ENCODE data around the gene GID8.

The GID8 gene

DNA sequence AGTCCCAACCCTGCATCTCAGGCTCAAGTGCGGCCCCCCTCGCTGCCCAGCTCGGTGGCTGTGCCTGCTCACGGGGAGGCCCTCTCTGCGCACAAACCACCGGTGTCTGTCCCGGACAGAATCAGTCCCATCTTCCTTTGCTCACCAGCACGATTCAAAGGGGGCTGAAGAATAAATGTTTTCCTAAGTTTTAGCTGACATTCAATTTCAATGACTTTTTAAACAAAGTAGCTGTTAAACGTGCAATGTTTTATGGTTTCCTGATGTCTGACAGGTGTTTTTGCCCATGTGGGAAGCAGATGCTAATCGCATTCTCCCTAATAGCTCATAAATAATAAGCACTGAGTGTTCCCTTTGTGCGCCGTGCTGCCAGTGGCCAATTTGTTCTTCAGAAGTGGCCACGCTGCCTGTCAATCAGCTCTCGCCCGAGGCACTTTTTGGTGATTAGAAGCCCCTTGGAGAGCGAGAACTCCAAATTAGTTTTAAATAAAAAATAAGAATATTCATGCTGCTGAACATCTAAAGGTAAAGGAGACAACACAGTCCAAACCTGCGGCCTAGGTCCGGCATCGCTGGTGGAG is 42.5 kb downstream of the GID8 start:
- Histone ChIP-seq H3K27ac (ENCODE audit: low read length) (no peak overlapping the region), H3K36me3 (ENCODE audit: control insufficient read depth, low read depth, low read length) (no peaks in the 10 kb centered on the region), H3K9me3 (ENCODE audit: control insufficient read depth, low read depth, low read length) (no peaks in the 10 kb centered on the region), H3K27me3 (ENCODE audit: control insufficient read depth, insufficient read depth, low read length) (peaks cover 19% of the 10 kb centered on the region), H3K4me3 (ENCODE audit: low read length) (no peak overlapping the region), H3K4me1 (ENCODE audit: control insufficient read depth, low read depth, low read length) (peaks cover 8% of the 10 kb centered on the region), H3K9ac (ENCODE audit: low read length) (no peak overlapping the region)

DNA sequence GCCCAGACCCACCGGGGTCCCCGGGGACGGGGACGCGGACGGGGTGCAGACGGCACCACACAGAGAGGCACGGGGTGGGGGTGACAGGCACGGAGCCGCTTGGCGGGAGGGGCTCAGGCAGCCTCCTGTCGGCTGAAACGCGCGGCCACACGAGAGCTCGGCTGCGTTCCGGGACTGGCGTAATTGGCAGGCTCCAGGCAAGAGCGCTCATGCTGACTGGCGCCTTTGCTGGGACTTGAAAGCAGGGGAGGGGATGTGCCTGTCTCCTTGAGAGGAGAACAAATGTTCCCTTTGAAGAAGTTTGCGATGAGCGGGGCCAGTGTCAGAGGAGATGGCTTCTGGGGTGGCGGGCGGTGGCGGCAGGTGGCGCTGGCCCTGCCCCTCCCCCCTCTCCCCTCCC is 43.0 kb downstream of the GID8 start:
- Histone ChIP-seq H3K27ac (ENCODE audit: low read length) (no peak overlapping the region), H3K9ac (ENCODE audit: low read length) (no peak overlapping the region), H3K27me3 (ENCODE audit: control insufficient read depth, insufficient read depth, low read length) (peaks cover 14% of the 10 kb centered on the region), H3K4me1 (ENCODE audit: control insufficient read depth, low read depth, low read length) (peaks cover 8% of the 10 kb centered on the region), H3K4me3 (ENCODE audit: low read length) (no peak overlapping the region), H3K9me3 (ENCODE audit: control insufficient read depth, low read depth, low read length) (no peaks in the 10 kb centered on the region), H3K36me3 (ENCODE audit: control insufficient read depth, low read depth, low read length) (no peaks in the 10 kb centered on the region)

DNA sequence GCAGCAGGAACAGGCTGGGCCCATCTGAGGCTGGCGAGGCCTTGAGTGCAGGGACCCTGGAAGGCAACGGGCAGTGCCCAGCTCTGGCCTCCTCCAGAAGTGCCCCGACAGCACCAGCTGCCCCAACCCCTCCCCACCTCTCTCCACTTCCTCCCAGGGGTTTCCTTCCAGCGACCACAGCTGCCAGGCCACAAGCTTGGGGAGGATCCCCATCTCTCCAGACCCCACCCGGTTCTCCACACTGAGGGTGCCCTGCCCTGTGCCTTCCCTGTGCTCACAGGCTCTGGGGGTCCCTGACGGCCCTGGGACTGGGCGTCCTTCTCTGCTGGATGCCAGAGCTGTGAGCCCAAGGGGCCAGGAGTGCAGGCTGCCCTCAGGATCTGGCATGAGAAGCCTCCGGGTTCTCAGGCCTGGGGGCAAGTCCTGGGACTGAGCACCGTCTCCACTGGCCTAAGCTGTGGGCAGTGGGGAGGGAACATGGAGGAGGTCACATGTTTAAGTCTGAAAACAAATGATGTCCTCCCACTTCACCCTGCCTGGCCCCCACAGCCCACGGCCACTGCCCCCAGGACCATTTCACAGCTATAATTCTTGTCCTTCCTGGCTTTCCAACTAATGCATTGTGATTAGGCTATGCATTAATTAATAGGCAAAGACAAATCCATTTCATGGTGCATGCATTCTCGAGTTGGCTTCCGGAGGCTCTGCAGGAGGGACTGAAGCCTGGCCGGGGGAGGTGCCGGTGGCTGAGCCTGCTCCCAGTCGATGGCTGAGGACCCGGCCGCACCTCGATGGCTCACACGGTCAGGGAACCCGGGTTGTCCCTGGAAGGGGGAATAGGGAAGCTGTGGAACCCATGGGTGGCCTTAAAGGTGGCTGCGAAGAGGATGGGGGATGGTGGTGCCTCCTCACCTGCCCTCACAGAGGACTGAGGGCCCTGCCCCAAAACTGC is 44.5 kb downstream of the GID8 start:
- Histone ChIP-seq H3K36me3 (ENCODE audit: control insufficient read depth, low read depth, low read length) (no peaks in the 10 kb centered on the region), H3K27me3 (ENCODE audit: control insufficient read depth, insufficient read depth, low read length) (peaks cover 10% of the 10 kb centered on the region), H3K9ac (ENCODE audit: low read length) (no peak overlapping the region), H3K27ac (ENCODE audit: low read length) (no peak overlapping the region), H3K9me3 (ENCODE audit: control insufficient read depth, low read depth, low read length) (no peaks in the 10 kb centered on the region), H3K4me1 (ENCODE audit: control insufficient read depth, low read depth, low read length) (peaks cover 11% of the 10 kb centered on the region), H3K4me3 (ENCODE audit: low read length) (no peak overlapping the region)

DNA sequence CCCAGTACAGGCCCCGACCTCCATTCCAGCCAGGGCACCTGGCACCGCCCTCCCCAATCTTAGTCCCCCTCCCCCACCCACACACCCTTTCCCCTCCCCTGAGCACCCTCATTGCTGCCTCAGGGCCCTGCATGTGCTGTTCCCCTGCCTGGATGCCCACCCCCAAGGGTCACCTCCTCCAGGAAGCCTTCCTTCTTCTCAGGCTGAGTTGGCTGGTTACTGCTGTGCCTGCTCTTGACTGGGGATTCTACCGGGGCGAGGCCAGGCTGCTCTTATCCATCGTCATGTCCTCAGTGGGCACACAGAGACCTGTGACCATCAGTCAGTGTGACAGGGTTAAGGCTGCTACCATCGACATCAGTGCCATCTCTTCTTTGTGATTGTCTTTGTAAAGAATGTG is 45.3 kb downstream of the GID8 start:
- Histone ChIP-seq H3K27ac (ENCODE audit: low read length) (no peak overlapping the region), H3K4me3 (ENCODE audit: low read length) (no peak overlapping the region), H3K9me3 (ENCODE audit: control insufficient read depth, low read depth, low read length) (no peaks in the 10 kb centered on the region), H3K36me3 (ENCODE audit: control insufficient read depth, low read depth, low read length) (no peaks in the 10 kb centered on the region), H3K4me1 (ENCODE audit: control insufficient read depth, low read depth, low read length) (peaks cover 11% of the 10 kb centered on the region), H3K27me3 (ENCODE audit: control insufficient read depth, insufficient read depth, low read length) (peaks cover 9% of the 10 kb centered on the region), H3K9ac (ENCODE audit: low read length) (no peak overlapping the region)

DNA sequence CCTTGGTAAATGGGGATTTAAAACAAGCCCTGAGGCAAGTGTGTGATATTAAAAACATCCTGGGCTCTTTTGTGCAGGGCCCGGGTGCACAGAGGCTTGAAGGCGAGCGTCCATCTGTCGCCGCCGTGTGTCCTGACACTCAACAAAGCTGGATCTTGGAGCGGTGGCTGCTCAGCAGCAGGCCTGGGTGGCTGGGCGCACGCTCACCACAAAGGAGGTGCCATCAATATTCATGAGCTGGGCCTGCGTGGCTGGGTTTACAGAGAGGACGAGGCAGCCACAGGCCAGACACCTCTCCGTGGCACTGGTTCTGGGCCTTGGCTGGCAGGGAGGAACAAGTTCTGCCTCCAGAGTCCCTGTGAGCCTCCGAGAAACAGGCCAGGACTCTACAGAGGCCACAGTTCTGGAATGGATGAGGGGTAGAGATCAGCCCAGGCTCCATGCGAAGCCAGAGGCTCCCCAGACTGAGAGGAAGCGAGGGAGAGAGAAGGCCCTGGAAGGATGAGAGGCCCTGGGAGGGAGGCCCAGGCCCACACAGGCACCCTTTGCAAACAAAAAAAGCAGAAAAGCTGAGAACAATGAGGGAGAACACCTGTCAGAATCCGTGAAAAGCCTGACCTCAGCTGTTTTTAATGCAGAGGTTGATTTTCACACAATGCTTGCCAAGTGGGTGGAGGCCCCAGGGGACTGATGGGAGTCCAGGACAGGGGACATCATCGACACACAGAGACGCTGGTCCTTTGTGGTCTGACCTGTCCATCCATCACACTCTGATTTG is 46.9 kb downstream of the GID8 start:
- Histone ChIP-seq H3K27ac (ENCODE audit: low read length) (no peak overlapping the region), H3K36me3 (ENCODE audit: control insufficient read depth, low read depth, low read length) (no peaks in the 10 kb centered on the region), H3K9me3 (ENCODE audit: control insufficient read depth, low read depth, low read length) (no peaks in the 10 kb centered on the region), H3K27me3 (ENCODE audit: control insufficient read depth, insufficient read depth, low read length) (peaks cover 8% of the 10 kb centered on the region), H3K9ac (ENCODE audit: low read length) (no peak overlapping the region), H3K4me3 (ENCODE audit: low read length) (no peak overlapping the region), H3K4me1 (ENCODE audit: control insufficient read depth, low read depth, low read length) (peaks cover 8% of the 10 kb centered on the region)

DNA sequence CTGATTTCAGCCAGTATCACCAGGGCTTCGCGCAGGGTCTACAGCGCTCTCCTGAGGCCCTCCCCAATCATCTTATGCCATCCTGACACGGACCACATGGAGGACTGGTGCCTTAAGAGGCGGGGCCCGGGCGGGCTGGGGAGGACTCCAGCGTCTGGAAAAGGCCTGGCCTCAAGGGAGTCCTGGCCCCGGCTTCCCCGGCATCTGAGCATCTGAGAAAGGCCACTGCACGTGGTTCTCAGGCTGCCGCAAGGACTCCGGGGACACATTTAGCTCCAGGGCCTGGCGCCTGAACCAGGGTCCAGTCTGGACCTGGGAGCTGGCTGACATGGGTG is 47.5 kb downstream of the GID8 start:
- peaks cover 3% of the 10 kb centered on the region for H3K27me3 ChIP-seq (ENCODE audit: control insufficient read depth, insufficient read depth, low read length)
- no peak overlapping the region for H3K27ac ChIP-seq (ENCODE audit: low read length)
- H3K4me3 ChIP-seq (ENCODE audit: low read length), result no peak overlapping the region
- no peaks in the 10 kb centered on the region for H3K9me3 ChIP-seq (ENCODE audit: control insufficient read depth, low read depth, low read length)
- no peak overlapping the region for H3K9ac ChIP-seq (ENCODE audit: low read length)
- peaks cover 7% of the 10 kb centered on the region for H3K4me1 ChIP-seq (ENCODE audit: control insufficient read depth, low read depth, low read length)
- H3K36me3 ChIP-seq (ENCODE audit: control insufficient read depth, low read depth, low read length), result no peaks in the 10 kb centered on the region

DNA sequence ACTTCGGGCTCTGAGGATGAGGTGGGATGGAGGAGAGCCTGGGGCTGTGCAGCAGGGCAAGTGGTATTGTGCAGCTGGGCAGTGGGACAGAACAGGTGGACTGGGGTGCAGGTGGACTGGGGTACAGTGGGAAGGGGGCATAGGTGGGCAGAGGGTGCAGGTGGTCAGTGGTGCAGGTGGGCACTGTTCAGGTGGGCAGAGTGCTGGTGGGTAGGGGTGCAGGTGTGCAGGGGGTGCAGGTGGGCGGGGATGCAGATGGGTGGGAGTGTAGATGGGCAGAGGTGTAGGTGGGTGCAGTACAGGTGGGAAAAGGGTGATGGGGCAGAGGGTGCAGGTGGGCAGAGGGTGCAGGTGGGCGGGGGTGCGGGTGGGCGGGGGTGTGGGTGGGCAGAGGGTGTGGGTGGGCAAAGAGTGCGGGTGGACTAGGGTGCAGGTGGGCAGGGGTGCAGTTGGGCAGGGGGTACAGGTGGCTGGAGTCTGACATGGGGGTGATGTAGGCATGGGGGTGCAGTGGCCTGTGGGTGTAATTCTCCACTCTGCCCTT is 48.4 kb downstream of the GID8 start:
- H3K27ac ChIP-seq (ENCODE audit: low read length), result no peak overlapping the region
- H3K9me3 ChIP-seq (ENCODE audit: control insufficient read depth, low read depth, low read length), result no peaks in the 10 kb centered on the region
- H3K9ac ChIP-seq (ENCODE audit: low read length), result no peak overlapping the region
- no peak overlapping the region for H3K4me3 ChIP-seq (ENCODE audit: low read length)
- H3K4me1 ChIP-seq (ENCODE audit: control insufficient read depth, low read depth, low read length), result peaks cover 7% of the 10 kb centered on the region
- no peaks in the 10 kb centered on the region for H3K36me3 ChIP-seq (ENCODE audit: control insufficient read depth, low read depth, low read length)
- H3K27me3 ChIP-seq (ENCODE audit: control insufficient read depth, insufficient read depth, low read length), result peaks cover 1% of the 10 kb centered on the region

DNA sequence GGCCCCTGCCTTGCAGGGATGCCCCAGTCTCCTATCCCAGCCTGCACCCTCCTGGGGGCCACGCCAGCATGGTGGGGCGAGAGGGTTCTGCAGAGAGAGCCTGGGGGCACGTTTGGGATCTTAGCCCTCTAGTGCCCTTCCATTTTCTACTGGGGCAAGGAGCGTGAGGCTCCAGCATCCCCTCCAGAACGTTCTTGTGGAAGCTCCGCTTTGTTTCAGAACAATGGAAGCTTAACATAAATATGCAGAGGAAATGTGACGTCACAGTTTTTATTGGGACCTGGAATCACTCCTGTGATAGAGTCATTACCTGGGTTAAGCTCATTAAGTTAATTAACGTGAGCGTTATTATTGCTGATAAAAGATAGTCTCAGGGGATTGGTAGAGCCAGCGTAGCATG is 49.2 kb downstream of the GID8 start:
- Histone ChIP-seq H3K27ac (ENCODE audit: low read length) (no peak overlapping the region), H3K4me1 (ENCODE audit: control insufficient read depth, low read depth, low read length) (peaks cover 7% of the 10 kb centered on the region), H3K9ac (ENCODE audit: low read length) (no peak overlapping the region), H3K27me3 (ENCODE audit: control insufficient read depth, insufficient read depth, low read length) (peaks cover 6% of the 10 kb centered on the region), H3K4me3 (ENCODE audit: low read length) (no peak overlapping the region), H3K36me3 (ENCODE audit: control insufficient read depth, low read depth, low read length) (no peaks in the 10 kb centered on the region), H3K9me3 (ENCODE audit: control insufficient read depth, low read depth, low read length) (no peaks in the 10 kb centered on the region)

DNA sequence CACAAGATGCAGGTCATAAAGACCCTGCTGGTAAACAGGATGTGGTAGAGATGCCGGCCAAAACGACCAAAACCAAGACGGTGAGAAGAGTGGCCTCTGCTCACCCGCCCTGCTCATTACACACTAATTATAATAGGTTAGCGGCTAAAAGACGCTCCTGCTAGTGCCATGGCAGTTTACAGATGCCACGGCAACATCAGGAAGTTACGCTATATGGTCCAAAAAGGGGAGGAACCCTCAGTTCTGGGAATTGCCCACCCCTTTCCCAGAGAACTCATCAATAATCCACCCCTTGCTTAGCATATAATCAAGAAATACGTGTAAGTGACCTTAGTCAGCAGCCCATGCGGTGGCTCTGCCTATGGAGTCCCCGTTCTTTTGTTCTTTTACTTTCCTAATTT is 51.3 kb downstream of the GID8 start:
- H3K4me1 ChIP-seq (ENCODE audit: control insufficient read depth, low read depth, low read length), result peaks cover 3% of the 10 kb centered on the region
- H3K27ac ChIP-seq (ENCODE audit: low read length), result no peak overlapping the region
- peaks cover 6% of the 10 kb centered on the region for H3K27me3 ChIP-seq (ENCODE audit: control insufficient read depth, insufficient read depth, low read length)
- H3K36me3 ChIP-seq (ENCODE audit: control insufficient read depth, low read depth, low read length), result no peaks in the 10 kb centered on the region
- no peaks in the 10 kb centered on the region for H3K9me3 ChIP-seq (ENCODE audit: control insufficient read depth, low read depth, low read length)
- no peak overlapping the region for H3K4me3 ChIP-seq (ENCODE audit: low read length)
- H3K9ac ChIP-seq (ENCODE audit: low read length), result no peak overlapping the region

DNA sequence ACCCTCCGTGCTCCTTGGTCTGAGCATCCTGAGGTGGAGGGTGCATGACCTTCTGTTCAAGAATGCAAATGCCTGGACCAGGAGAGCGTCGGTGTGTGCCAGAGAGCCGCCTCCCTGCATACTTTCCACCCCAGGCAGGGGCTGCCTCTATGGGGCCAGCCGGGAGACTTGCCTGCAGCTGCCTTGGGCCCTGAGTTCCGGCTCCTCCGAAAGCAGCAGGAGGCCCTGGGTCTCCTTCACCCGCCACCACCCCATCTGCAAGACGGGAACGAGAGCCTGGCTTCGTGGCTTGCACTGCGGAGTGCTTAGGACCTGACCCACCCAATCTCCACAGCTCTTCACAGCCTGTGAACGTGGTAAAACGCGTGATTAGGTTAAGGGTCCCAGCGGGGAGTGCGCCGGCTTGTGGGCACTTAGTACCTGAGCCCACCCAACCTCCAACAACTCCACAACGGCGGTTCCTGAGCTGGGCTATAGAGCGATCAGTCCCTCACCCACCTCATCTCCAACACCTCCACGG is 52.4 kb downstream of the GID8 start:
- Histone ChIP-seq H3K36me3 (ENCODE audit: control insufficient read depth, low read depth, low read length) (no peaks in the 10 kb centered on the region), H3K4me1 (ENCODE audit: control insufficient read depth, low read depth, low read length) (peaks cover 3% of the 10 kb centered on the region), H3K9ac (ENCODE audit: low read length) (no peak overlapping the region), H3K4me3 (ENCODE audit: low read length) (no peak overlapping the region), H3K27ac (ENCODE audit: low read length) (no peak overlapping the region), H3K9me3 (ENCODE audit: control insufficient read depth, low read depth, low read length) (no peaks in the 10 kb centered on the region), H3K27me3 (ENCODE audit: control insufficient read depth, insufficient read depth, low read length) (peaks cover 6% of the 10 kb centered on the region)

DNA sequence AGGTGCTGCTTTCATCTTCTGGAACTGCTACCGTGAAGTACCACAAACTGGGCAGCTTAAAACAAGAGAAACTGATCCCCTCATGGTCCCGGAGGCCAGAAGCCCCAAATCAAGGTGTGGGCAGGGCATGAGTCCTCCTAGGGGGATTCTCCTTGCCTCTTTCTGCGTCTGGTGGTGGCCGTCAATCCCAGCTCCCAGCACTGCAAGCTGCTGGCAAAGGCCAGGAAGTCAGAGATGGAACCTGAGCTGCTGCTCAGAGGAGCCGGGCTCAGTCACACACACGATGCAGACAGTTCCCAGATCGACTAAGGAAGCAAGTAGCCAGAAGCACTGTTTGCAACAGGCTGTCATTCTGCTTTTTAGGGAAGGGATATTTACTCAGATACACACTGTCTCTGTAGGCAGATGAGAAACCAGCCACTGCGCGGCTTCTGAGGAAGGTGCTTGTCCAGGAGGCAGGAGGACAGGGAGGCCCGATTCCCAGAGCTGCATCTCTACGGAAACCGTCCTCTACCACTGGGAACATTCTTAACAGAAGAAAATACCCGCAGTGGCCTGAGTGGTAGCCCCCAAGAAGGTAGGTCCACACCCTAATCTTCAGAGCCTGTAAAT is 53.4 kb downstream of the GID8 start:
- no peaks in the 10 kb centered on the region for H3K36me3 ChIP-seq (ENCODE audit: control insufficient read depth, low read depth, low read length)
- no peak overlapping the region for H3K4me3 ChIP-seq (ENCODE audit: low read length)
- H3K27me3 ChIP-seq (ENCODE audit: control insufficient read depth, insufficient read depth, low read length), result peaks cover 8% of the 10 kb centered on the region
- H3K9me3 ChIP-seq (ENCODE audit: control insufficient read depth, low read depth, low read length), result no peaks in the 10 kb centered on the region
- H3K9ac ChIP-seq (ENCODE audit: low read length), result no peak overlapping the region
- peaks cover 3% of the 10 kb centered on the region for H3K4me1 ChIP-seq (ENCODE audit: control insufficient read depth, low read depth, low read length)
- no peak overlapping the region for H3K27ac ChIP-seq (ENCODE audit: low read length)
